Fibroblast of lung (primary cell): ENCODE measurements around the gene SORCS2. TPM values are rescaled to one million over a fixed set of nuclear protein-coding genes. Genes with fewer than 3 reads are reported as not detected.

Experiments
- DNase-seq, 2 donors: peaks; one replicate each; pipeline versions ENCODE4 v3.0.0 to v3.0.0-alpha.2; 2010; ENCODE audit warnings: low read depth in 2 of 2
- H2AFZ ChIP-seq: 2 replicates; pipeline ENCODE4 v1.5.1; 2012; ENCODE audit warnings: low read length, control low read depth, inconsistent platforms
- H3K27ac ChIP-seq: 2 replicates; pipeline ENCODE4 v1.5.1; 2011; ENCODE audit warnings: low read length, control low read depth; ENCODE audit not compliant: insufficient read depth
- H3K27me3 ChIP-seq: 2 replicates; pipeline ENCODE4 v1.5.1; 2011; ENCODE audit warnings: mild to moderate bottlenecking, low read length; ENCODE audit not compliant: control insufficient read depth, insufficient read depth
- H3K36me3 ChIP-seq: 2 replicates; pipeline ENCODE4 v1.5.1; 2011; ENCODE audit warnings: low read length; ENCODE audit not compliant: control insufficient read depth, insufficient read depth
- H3K4me1 ChIP-seq: 2 replicates; pipeline ENCODE4 v1.5.1; 2011; ENCODE audit warnings: low read length; ENCODE audit not compliant: control insufficient read depth, insufficient read depth; ENCODE audit errors: extremely low read depth
- H3K4me2 ChIP-seq: 2 replicates; pipeline ENCODE4 v1.5.1; 2011; ENCODE audit warnings: low read length, control low read depth; ENCODE audit not compliant: insufficient read depth; ENCODE audit errors: extremely low read depth
- H3K4me3 ChIP-seq, 4 experiments: fragments of 200-600 bp in 1 of 4; sonication (generic) in 1 of 4; replicated peaks in 1 of 4; 2 replicates each; pipeline ENCODE4 v1.5.1; 2011 to 2016; ENCODE audit warnings: low read length in 4 of 4, low read depth in 3 of 4, mild to moderate bottlenecking in 3 of 4, control low read depth in 2 of 4, inconsistent platforms in 1 of 4, mixed read lengths in 1 of 4; ENCODE audit not compliant: insufficient read depth in 1 of 4; ENCODE audit errors: control extremely low read depth in 1 of 4
- H3K79me2 ChIP-seq: 2 replicates; pipeline ENCODE4 v1.5.1; 2012; ENCODE audit warnings: mild to moderate bottlenecking, low read length, inconsistent platforms; ENCODE audit not compliant: control insufficient read depth, insufficient read depth
- H3K9ac ChIP-seq: 2 replicates; pipeline ENCODE4 v1.5.1; 2011; ENCODE audit warnings: mild to moderate bottlenecking, low read length, control low read depth; ENCODE audit not compliant: insufficient read depth
- H3K9me3 ChIP-seq: 2 replicates; pipeline ENCODE4 v1.5.1; 2012; ENCODE audit warnings: low read depth, low read length; ENCODE audit not compliant: control insufficient read depth, insufficient read depth
- H4K20me1 ChIP-seq: 2 replicates; pipeline ENCODE4 v1.5.1; 2011; ENCODE audit warnings: low read length; ENCODE audit not compliant: control insufficient read depth, insufficient read depth; ENCODE audit errors: extremely low read depth
- CTCF ChIP-seq, 2 donors: IDR thresholded peaks in 1 of 2; conservative IDR thresholded peaks in 1 of 2; 1 replicate in 1 of 2; 2 replicates in 1 of 2; pipeline ENCODE4 v1.5.1; 2011 to 2012; ENCODE audit warnings: low read length in 2 of 2, control low read depth in 1 of 2, inconsistent platforms in 1 of 2, low read depth in 1 of 2, mild to moderate bottlenecking in 1 of 2
- EZH2 ChIP-seq: IDR thresholded peaks from 2 replicates; pipeline ENCODE4 v1.5.1; 2012; ENCODE audit warnings: low read length, control low read depth, mild to moderate bottlenecking; ENCODE audit errors: missing control alignments
- polyA plus RNA-seq, 2 donors: library from polyadenylated mRNA; depleted of rRNA in 1 of 2; stranded (reverse) in 1 of 2; unstranded in 1 of 2; fragments of >200 nt; gene quantifications; 2 replicates each; pipeline ENCODE4 v1.2.1, GENCODE V29; 2011 to 2012; ENCODE audit warnings: missing spikeins in 1 of 2
- total RNA-seq: library from RNA; depleted of rRNA; stranded (reverse); fragments of >200 nt; gene quantifications from 2 replicates; pipeline ENCODE4 v1.2.1, GENCODE V29; 2014

The SORCS2 gene
- total and polyA plus RNA-seq, 2 donors (not counting 1 experiment from before 2014, with no cell fraction given): 0.17 to 0.41 TPM

- no peaks in the 10 kb centered on the region for H3K4me1 ChIP-seq
- no peaks in the 10 kb centered on the region for H3K79me2 ChIP-seq
- H3K27me3 ChIP-seq: no peaks in the 10 kb centered on the region
- no peak for DNase-seq
- H3K9me3 ChIP-seq: no peaks in the 10 kb centered on the region
- no peak overlapping the region for H3K9ac ChIP-seq
- TF ChIP-seq CTCF (conservative IDR thresholded peaks at IDR 0.05 in 1 of 2, IDR thresholded peaks at IDR 0.05 in 1 of 2; ENCODE audit: low read depth in 1 of 2, low read length in 2 of 2): no peak
- no peak for TF ChIP-seq EZH2
- H4K20me1 ChIP-seq: no peaks in the 10 kb centered on the region
- no peak overlapping the region for H3K4me2 ChIP-seq
- no peak overlapping the region for H3K27ac ChIP-seq
- H3K36me3 ChIP-seq: no peaks in the 10 kb centered on the region
- no peak overlapping the region for H3K4me3 ChIP-seq
- no peak overlapping the region for H2AFZ ChIP-seq
Observed at GRCh38 chr4:7501314-7501713, 309.0 kb downstream of the SORCS2 start.

- TF ChIP-seq EZH2: no peak
- no peak for TF ChIP-seq CTCF (conservative IDR thresholded peaks at IDR 0.05 in 1 of 2, IDR thresholded peaks at IDR 0.05 in 1 of 2; ENCODE audit: low read depth in 1 of 2, low read length in 2 of 2)
- no peaks in the 10 kb centered on the region for H3K27me3 ChIP-seq
- H3K4me2 ChIP-seq: no peak overlapping the region
Observed at GRCh38 chr4:7501873-7502272, 309.5 kb downstream of the SORCS2 start.

GRCh38 chr4:7503559-7504249, 311.4 kb downstream of the SORCS2 start:
- H3K9me3 ChIP-seq: no peaks in the 10 kb centered on the region
- H3K27me3 ChIP-seq: no peaks in the 10 kb centered on the region
- no peak overlapping the region for H3K4me3 ChIP-seq
- no peaks in the 10 kb centered on the region for H3K79me2 ChIP-seq
- H3K4me2 ChIP-seq: no peak overlapping the region
- no peak overlapping the region for H3K9ac ChIP-seq
- no peak for DNase-seq
- H4K20me1 ChIP-seq: no peaks in the 10 kb centered on the region
- no peak overlapping the region for H2AFZ ChIP-seq
- H3K36me3 ChIP-seq: no peaks in the 10 kb centered on the region
- TF ChIP-seq EZH2: no peak
- no peak for TF ChIP-seq CTCF (conservative IDR thresholded peaks at IDR 0.05 in 1 of 2, IDR thresholded peaks at IDR 0.05 in 1 of 2; ENCODE audit: low read depth in 1 of 2, low read length in 2 of 2)
- H3K4me1 ChIP-seq: no peaks in the 10 kb centered on the region
- no peak overlapping the region for H3K27ac ChIP-seq

More at GRCh38 chr4:7501873-7502272, 309.5 kb downstream of the SORCS2 start:
- Histone ChIP-seq H3K36me3 (no peaks in the 10 kb centered on the region), H3K9ac (no peak overlapping the region), H2AFZ (no peak overlapping the region), H4K20me1 (no peaks in the 10 kb centered on the region), H3K4me1 (no peaks in the 10 kb centered on the region), H3K9me3 (no peaks in the 10 kb centered on the region), H3K79me2 (no peaks in the 10 kb centered on the region), H3K27ac (no peak overlapping the region), H3K4me3 (no peak overlapping the region)
- DNase-seq: no peak
